ENCODE measurements around the gene POLR3G.

The POLR3G gene

DNA sequence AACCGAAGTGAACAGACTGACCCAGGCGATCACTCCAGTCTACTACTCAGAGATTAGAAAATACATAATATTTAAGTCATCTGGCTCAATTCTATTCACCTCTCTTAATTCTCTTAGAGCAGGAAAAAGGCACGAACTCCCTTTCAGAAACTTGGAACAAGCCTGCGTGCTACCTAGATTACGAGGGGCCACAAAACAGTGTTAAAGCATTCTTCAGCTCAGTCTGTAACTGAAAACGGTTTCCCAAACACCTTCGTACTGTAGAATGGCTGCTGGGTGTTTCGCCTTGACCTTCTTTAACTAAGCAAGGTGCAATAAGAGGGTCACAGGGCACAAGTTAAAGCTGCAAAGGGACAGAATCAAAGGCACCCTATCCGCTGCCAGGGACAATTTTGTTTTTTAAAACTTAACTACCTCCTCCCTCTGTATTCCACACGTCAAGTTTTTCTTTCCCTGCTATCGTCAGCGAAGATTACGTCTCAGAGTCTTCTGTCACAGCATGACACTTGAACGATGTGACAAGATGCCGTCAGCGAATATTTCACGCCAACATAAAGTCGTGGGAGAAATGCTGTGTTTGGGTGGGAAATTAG is 54.0 kb downstream of the POLR3G start:
- no peak for FAIRE-seq
- no peak for DNase-seq (ENCODE audit: insufficient read length, low spot score)
- no peak for TF ChIP-seq POLR2A (IDR thresholded peaks at IDR 0.05; ENCODE audit: low read depth, low read length)

DNA sequence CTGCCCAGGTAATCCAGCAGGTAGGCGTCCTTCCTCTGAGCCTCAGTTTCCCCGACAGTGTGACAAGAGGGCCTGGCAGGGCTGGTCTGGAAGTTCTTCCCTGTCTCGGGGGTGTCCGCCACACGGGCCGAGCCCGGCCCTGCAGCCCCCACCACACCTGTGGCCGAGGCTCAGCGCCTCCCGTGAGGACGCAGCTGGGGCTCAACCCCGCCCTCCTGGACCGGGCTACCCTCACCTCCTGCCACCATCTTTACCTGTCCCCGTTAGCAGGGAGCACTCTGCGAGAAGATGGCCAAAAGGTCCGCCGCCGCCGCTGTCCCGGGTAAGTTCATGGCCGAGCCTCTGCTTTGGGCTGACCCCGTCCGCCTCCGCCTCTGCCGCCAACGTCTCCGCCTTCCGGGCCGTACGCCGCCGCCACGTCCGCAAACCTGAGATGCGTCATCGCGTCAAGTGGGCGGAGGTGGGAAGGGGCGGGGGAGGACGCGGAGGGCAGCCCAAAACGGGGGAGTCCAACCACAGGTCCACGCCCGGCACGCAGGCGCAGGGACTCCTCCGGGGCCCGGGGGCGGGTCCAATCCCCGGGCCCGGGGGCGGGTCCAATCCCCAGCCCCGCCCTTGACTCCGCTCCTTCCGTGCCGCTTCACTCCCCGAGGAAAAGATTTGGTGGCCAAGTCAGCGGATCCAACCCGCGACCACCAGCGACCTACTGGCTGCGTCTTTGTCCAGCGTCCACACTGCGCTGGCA is 54.7 kb downstream of the POLR3G start, which contains the start of gene LYSMD3:
TSS of gene LYSMD3 (minus strand) at position 391 of the 745 bp plus-strand sequence. CDS start 4,295 bp downstream, outside the sequence.
- peak; percentile 79 for DNase-seq (ENCODE audit: insufficient read length, low spot score)
- FAIRE-seq, result peak; percentile 57

DNA sequence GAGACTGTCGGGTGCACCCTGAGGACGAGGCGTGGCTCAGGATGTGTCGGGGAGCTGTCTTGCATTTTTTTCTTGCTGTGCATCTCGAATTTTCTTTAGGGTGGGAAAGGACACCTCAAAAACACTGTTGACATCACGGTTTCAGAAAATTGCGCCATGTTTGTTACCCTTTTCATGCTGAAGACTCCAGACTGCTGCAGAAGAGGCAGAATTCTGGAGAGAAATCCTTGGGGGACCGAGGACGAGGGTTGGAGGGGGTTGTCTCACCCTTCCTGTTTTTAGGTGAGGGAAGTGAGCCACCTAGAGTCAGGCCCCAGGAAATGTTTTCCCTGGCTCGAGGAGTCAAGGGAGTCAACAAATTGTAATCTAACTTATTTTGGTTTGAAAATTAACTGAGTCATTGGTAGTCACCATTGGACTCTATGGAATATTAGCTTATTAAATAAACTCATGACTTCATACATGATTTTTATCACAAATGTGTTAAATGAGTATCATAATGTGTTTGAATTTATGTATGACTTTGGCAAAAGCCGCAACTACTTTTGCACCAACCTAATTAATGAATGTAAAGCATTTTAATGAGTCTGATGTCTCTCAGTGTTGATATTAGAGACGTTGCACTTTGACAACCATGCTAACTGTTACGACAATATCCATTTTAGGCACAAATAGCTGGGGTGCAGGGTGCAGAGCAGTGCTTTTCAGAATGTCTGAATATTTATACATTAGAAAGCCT is 55.4 kb downstream of the POLR3G start:
- peak; percentile 30 for DNase-seq (ENCODE audit: insufficient read length, low spot score)

More for the DNA sequence above, 54.7 kb downstream of the POLR3G start, which contains the start of gene LYSMD3:
- TF ChIP-seq POLR2A (IDR thresholded peaks at IDR 0.05; ENCODE audit: low read depth, low read length), result peak; percentile 93

DNA sequence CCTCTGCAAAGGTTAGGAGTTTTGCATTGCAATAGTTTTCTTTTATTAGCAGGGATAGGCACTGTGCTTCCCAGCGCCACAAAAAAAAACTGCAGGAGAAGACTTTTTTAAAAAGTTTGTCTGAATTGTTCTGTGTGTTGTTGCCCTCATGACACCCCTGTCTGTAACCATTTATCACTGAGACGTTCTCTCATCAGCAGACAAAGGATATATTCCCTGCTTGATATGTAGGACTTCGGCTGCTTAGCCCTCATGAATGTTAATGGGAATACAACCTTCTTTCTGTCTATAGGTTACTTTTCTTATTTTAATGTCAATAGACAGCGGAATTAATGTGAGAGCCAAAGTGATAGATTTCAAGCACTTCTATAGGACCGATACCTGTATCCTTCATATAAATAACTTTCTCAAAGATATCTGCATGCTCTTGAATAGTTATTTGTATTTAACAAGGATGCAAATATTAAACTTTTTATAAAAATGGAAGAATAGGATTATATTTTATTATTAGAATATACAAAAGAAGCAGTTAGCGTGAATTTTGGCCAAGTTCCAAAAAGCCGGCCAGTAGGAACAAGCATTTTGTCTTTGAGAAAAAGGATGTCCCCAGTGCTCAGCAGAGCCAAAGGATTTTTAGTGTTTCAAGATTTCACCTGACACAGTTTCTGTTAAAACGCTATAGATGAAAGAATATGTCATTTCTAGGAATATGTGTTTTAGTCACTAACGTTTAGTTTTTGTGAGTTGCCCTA is 56.2 kb downstream of the POLR3G start:
- TF ChIP-seq POLR2A (IDR thresholded peaks at IDR 0.05; ENCODE audit: low read depth, low read length), result no peak

More for the DNA sequence above, 55.4 kb downstream of the POLR3G start:
- peak; percentile 85 for FAIRE-seq
- TF ChIP-seq POLR2A (IDR thresholded peaks at IDR 0.05; ENCODE audit: low read depth, low read length), result no peak

DNA sequence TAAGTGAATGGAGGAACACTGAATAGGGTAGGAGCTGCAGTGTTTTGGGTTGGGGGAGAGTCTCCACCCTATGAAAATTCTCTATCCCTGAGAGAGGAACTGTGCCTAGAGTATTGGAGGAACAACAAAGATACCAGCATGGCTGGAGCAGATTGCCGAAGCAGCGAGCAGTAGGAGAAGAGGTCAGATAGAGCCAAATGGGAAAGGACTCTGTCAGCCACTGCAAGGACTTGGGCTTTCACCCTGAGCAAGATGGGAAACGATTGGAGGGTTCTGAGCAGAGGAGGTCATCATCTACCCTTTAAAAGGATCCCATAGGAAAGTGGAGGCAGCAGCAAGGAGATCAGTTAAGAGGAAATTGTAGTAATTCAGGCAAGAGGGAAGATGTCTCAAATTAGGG is 59.1 kb downstream of the POLR3G start:
- DNase-seq (ENCODE audit: insufficient read length, low spot score) (no peak), FAIRE-seq (no peak)
- no peak for TF ChIP-seq POLR2A (IDR thresholded peaks at IDR 0.05; ENCODE audit: low read depth, low read length)

More for the DNA sequence above, 56.2 kb downstream of the POLR3G start:
- FAIRE-seq (no peak), DNase-seq (ENCODE audit: insufficient read length, low spot score) (no peak)

DNA sequence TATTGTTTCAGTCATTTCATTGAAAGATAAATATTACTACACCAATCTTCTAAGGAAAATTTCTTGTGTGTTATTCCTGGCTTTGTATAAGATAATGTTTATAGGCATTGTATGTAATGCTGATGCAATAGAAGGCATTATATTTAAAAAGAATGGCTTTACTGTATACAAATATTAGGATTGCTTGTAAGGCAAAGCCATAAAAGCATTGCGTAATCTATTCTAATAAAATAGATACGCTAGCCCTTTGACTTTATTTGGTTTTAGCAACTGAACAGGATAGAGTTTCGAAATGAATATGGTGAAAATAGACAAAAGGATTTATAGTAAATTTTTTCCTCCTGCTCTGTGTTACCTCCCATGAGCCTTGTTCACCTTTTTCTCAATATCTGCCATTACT is 60.3 kb downstream of the POLR3G start:
- no peak for FAIRE-seq
- DNase-seq (ENCODE audit: insufficient read length, low spot score), result no peak
- TF ChIP-seq POLR2A (IDR thresholded peaks at IDR 0.05; ENCODE audit: low read depth, low read length), result no peak

DNA sequence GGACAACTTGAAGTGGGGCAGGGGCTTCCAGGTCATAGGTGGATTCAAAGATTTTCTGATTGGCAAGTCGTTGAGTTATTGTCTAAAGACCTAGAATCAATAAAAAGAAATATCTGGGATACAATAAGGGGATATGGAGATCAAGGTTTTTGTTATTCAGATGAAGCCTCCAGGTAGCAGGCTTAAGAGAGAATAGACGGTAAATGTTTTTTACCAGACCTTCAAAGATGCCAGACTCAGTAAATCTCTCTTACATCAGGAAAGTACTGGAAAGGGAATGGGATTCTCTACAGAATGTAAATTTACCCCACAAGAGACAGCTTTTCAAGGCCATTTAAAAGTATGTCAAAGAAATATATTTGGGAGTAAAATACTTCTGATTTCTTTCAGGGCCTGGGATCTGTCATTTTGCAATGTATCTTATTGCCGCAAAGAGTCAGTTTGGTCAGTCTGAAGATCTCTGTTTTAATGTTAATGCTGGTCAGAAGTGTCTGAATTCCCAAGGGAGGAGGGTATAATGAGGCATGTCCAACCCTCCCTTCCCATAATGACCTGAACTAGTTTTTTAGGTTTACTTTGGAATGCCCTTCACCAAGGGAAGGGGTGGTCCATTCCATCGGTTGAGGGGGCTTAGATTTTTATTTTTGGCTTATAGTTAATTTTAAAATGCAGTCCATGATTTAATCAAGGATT is 68.3 kb downstream of the POLR3G start:
- no peak for FAIRE-seq
- TF ChIP-seq POLR2A (IDR thresholded peaks at IDR 0.05; ENCODE audit: low read depth, low read length), result no peak

DNA sequence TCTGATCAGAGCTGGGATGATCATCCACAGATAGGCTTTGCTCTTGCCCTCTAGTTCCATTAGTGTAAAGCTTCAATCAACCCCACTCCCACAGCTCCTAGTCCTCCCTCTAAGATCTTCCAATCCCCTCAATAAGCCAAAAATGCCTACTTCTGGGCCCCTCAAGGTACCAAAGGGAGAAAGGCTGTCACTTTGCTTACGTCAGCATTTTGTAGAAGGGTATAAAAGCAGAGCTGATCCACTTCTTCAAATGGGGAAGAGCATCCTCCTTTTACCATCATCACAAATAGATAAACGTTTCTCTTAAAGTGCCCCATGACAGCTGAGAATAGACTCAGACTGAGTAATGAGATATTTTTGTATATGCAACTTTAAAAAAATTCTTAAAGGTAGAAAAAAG is 70.8 kb downstream of the POLR3G start:
- no peak for TF ChIP-seq POLR2A (IDR thresholded peaks at IDR 0.05; ENCODE audit: low read depth, low read length)
- FAIRE-seq (no peak), DNase-seq (ENCODE audit: insufficient read length, low spot score) (no peak)

More for the DNA sequence above, 68.3 kb downstream of the POLR3G start:
- no peak for DNase-seq (ENCODE audit: insufficient read length, low spot score)

DNA sequence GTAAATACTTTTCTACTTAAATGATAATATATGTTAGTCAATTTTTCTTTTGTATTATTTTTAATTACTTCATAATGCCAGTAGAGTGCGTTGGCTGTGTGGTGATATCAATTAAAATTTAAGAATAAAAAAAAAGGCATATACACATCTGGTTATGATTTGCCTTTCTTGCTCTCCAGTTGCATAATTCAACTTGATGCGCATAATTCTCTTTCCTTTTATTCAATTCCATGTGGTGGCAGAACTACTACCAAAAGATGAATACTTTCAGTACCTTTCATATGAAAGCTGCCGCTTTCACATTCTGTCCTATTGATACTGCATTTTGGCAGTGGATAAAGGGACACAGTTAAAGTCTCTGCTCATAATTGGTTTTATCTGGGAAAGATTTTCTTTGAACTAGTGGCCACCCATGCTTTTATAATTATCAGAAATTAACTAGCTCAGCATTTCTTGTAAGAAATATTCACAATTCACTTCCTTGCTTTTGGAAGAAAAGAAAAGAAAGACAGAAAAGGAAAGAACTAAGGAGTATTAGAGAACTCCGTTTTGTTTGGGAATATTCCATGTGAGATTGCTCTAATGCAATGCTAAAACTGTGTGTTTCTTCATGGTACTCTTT is 71.7 kb downstream of the POLR3G start:
- FAIRE-seq, result no peak
- DNase-seq (ENCODE audit: insufficient read length, low spot score), result no peak
- no peak for TF ChIP-seq POLR2A (IDR thresholded peaks at IDR 0.05; ENCODE audit: low read depth, low read length)

DNA sequence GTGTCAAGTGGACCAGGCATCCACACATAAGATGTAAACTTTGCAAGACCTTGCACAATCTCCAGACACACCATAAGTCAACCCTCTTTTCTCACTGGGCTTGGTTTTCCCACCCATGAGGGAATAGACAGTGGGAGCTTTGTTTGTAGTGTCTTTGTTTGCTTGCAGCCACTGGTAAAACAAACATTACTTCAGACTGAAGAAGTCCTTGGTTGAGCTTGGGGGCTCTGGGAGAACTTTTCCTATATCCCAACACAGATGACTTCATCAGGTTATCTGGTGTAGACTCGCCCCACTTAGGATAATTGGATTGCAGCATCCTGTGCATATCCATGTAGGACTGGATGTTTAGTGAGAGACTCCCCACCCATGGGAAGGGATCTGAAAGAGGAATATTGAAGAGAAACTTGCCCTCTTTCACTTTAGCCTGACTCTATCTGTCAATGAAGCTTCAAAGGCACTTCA is 72.4 kb downstream of the POLR3G start:
- no peak for TF ChIP-seq POLR2A (IDR thresholded peaks at IDR 0.05; ENCODE audit: low read depth, low read length)
- no peak for FAIRE-seq
- no peak for DNase-seq (ENCODE audit: insufficient read length, low spot score)

DNA sequence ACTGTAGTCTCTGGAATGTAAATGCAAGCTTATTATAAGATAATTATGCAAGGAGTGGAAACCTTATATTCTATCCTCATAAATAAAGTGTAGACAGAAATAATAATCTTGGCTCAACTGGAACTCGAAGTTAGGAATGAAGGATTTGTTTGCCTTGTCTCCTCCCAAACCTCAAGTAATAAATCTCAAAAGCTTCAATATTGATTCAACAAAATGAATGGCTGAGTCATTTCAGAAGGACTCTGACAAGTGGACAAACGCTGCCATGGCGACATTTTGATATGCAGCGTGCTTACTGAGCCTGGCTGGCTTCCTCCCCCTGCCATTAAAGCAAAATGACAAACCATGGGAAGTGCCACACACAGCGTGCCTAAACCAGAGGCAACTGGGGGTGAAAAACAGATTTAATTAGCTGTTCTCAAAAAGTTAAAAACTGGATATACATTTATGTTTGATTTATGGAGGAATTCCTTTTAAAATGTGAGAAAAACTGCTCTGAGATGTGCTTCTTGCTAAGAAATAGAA is 73.5 kb downstream of the POLR3G start:
- no peak for FAIRE-seq
- TF ChIP-seq POLR2A (IDR thresholded peaks at IDR 0.05; ENCODE audit: low read depth, low read length), result no peak
- DNase-seq (ENCODE audit: insufficient read length, low spot score), result no peak

DNA sequence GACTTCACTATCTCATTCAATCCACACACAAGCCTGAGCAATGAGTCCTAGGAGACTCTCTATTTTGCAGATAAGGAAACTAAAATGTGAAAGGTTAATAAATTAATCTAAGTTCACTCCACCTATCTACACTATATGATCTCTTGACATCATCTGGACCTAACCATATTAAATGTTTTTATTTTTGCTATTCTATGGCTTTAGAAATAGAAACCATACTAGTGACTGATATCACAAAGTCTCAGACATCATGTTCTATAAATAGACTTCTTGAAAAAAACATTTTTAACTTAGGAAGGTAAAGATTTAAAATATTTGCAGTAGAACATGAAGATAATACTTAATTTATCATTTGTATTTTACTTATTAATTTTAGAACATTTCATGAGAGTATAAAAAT is 74.6 kb downstream of the POLR3G start:
- no peak for TF ChIP-seq POLR2A (IDR thresholded peaks at IDR 0.05; ENCODE audit: low read depth, low read length)
- DNase-seq (ENCODE audit: insufficient read length, low spot score) (no peak), FAIRE-seq (no peak)

Data from H54 (cell line).